ENCODE results near the gene TCEA3.
A peak's percentile ranks its signal among the peaks of the same experiment; 100 is the strongest.

Gene TCEA3

GRCh38 chr1:23362218-23362713, 62.3 kb downstream of the TCEA3 start:
- no peak for DNase-seq

GRCh38 chr1:23358310-23358875, 66.2 kb downstream of the TCEA3 start:
- no peak for DNase-seq

- no peak for DNase-seq
Observed at GRCh38 chr1:23357138-23357908, 67.2 kb downstream of the TCEA3 start.

- no peak for DNase-seq
Observed at GRCh38 chr1:23356471-23357137, 67.9 kb downstream of the TCEA3 start.

GRCh38 chr1:23354245-23354644, 70.3 kb downstream of the TCEA3 start:
- DNase-seq, result no peak

- no peak for DNase-seq
Observed at GRCh38 chr1:23352096-23352695, 72.4 kb downstream of the TCEA3 start.

GRCh38 chr1:23345920-23346319, 78.6 kb downstream of the TCEA3 start:
- DNase-seq, result no peak

GRCh38 chr1:23344987-23345472, 79.5 kb downstream of the TCEA3 start:
- DNase-seq, result no peak

- DNase-seq, result peak; percentile 100
Observed at GRCh38 chr1:23344111-23344986, 80.2 kb downstream of the TCEA3 start, which contains the start of gene HNRNPR. HNRNPR (minus strand) TSS chr1:23344284; CDS start chr1:23341008, 3,276 bp downstream.

GRCh38 chr1:23343221-23344110, 81.1 kb downstream of the TCEA3 start:
- DNase-seq, result peak; percentile 80

- no peak for DNase-seq
Observed at GRCh38 chr1:23341931-23342692, 82.4 kb downstream of the TCEA3 start.

GRCh38 chr1:23339632-23340031, 84.9 kb downstream of the TCEA3 start:
- DNase-seq, result no peak

- DNase-seq, result no peak
Observed at GRCh38 chr1:23337869-23338268, 86.7 kb downstream of the TCEA3 start.

GRCh38 chr1:23331713-23332112, 92.8 kb downstream of the TCEA3 start:
- no peak for DNase-seq

Data from kidney glomerular epithelial cell (primary cell).